ENCODE data around the gene OR2T1. TPM values are rescaled to one million over a fixed set of nuclear protein-coding genes. Genes with fewer than 3 reads are reported as not detected.
"Not testable (repeated sequence)": the region's sequence is repeated elsewhere in the genome, so short reads cannot be mapped to it uniquely, and the experiment has no call there.

Gene OR2T1
- total RNA-seq, 2 experiments from 2014 or later, result not detected

DNA sequence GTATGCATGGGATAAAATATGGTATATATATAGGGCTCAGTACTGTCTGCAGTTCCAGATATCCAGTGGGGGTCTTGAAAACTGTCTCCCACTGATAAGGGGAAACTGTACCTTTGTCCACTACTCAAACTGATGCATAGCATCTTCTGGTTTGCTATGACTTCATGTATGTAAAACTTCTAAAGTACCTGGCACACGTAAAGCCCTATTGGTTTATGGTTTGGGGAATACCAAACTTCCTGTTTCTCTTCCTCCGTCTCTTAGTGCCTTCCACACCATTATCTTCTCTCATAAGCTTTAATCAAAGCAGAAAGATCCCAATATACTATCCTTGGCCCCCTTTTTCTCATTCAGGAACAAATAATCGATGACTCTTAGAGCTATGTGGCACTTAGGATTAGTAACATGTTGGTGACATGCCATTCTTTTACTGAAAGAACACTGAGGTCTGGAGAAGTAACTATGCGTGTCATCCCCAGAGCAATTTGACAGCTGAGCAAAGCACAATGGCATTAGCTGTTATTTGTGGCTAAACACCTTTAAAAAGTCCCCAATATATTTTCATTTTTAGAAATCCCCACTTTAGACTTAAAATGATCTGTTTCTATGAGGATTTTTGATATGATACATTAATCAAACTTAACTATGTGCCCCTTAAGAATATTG, 45.7 kb downstream of the OR2T1 start:
- CTCF ChIA-PET; H3K27me3 ChIP-seq (ENCODE audit: control insufficient read depth in 1 of 2, insufficient read depth in 2 of 2, low read length in 2 of 2); H3K4me1 ChIP-seq (ENCODE audit: insufficient read depth, low read length); H3K9me3 ChIP-seq (ENCODE audit: control insufficient read depth in 1 of 2, insufficient read depth in 1 of 2, low read length in 2 of 2); intact Hi-C loops (cut with DNase I, micrococcal nuclease); H3K4me3 ChIP-seq (ENCODE audit: low read length); DNase-seq; H3K4me3 Mint-ChIP-seq; H3K27ac ChIP-seq (ENCODE audit: low read depth in 1 of 2, low read length in 2 of 2); H3K4me1 Mint-ChIP-seq (ENCODE audit: low read depth); ATAC-seq (ENCODE audit: poor library complexity); H3K36me3 ChIP-seq (ENCODE audit: insufficient read depth, low read length); H3K27me3 Mint-ChIP-seq; H3K36me3 Mint-ChIP-seq (ENCODE audit: low read depth); H3K27ac Mint-ChIP-seq; H3K9me3 Mint-ChIP-seq; POLR2A ChIA-PET: not testable (repeated sequence)

DNA sequence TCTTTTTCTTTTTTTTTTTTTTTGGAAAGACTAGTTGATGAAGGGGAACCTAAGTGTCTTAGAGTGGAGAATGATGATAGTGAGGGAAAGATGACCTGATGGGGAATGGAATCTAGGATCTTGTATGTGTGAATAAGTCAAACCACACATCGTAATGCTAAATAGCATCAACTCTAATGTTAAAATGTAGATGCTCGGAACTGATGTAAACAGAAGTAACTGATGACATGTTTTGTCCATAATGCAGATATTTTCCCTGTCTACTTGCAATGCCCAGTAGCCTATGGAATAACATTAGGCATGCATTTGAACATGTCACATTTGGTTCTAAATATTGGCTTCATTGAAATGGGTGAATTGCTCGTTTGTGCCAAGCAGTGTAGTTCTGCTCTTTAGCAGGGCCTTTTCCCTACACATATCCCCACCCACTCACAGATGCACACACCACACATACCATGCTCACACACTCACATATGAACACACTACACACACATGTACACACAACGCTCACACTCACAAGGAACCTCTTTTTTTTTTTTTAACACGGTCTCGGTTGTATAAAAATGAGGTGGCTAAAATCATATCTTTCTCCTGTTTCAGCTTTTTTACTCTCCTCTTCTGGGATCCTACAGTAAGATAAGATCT, 47.1 kb downstream of the OR2T1 start:
- H3K9me3 ChIP-seq (ENCODE audit: control insufficient read depth in 1 of 2, insufficient read depth in 1 of 2, low read length in 2 of 2); H3K27ac ChIP-seq (ENCODE audit: low read depth in 1 of 2, low read length in 2 of 2); H3K4me3 ChIP-seq (ENCODE audit: low read length); CTCF ChIA-PET; H3K27me3 ChIP-seq (ENCODE audit: control insufficient read depth in 1 of 2, insufficient read depth in 2 of 2, low read length in 2 of 2); POLR2A ChIA-PET; H3K4me3 Mint-ChIP-seq; H3K9me3 Mint-ChIP-seq; intact Hi-C loops (cut with DNase I, micrococcal nuclease); H3K27me3 Mint-ChIP-seq; H3K36me3 ChIP-seq (ENCODE audit: insufficient read depth, low read length); H3K36me3 Mint-ChIP-seq (ENCODE audit: low read depth); H3K27ac Mint-ChIP-seq; H3K4me1 ChIP-seq (ENCODE audit: insufficient read depth, low read length); H3K4me1 Mint-ChIP-seq (ENCODE audit: low read depth); ATAC-seq (ENCODE audit: poor library complexity); DNase-seq: not testable (repeated sequence)

DNA sequence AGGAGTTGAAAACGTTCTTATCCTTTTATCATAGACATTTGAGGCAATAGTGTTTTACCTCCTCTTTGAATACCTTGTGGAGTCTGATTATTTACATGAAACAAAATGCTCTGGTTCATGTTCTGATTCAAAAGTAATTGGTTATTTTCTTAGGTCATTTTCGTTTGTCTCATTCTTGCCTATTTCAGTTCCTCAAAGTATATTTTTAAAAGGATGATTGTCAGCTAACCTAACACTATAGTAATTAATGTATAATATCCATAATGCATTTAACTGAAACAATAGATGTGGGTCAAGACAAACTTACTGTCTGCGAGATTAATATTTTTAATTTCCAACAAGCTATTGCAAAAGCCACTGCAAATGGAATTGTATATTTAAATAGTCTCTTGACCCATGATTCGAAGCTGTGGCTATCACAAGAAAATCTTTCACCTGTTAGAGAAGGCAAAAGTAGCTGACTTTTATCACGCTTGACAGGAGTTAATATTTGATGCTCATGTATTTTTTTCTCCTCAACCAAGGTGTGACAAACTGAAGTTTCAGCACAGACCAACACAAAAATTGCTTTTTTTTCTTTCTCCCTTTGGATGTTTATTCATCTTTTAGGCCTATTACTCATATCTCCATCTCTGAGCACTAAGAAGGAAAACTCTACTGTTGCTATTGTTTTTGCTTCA, 47.8 kb downstream of the OR2T1 start:
- DNase-seq; H3K9me3 ChIP-seq (ENCODE audit: control insufficient read depth in 1 of 2, insufficient read depth in 1 of 2, low read length in 2 of 2); ATAC-seq (ENCODE audit: poor library complexity); H3K27me3 ChIP-seq (ENCODE audit: control insufficient read depth in 1 of 2, insufficient read depth in 2 of 2, low read length in 2 of 2); H3K27me3 Mint-ChIP-seq; H3K36me3 ChIP-seq (ENCODE audit: insufficient read depth, low read length); H3K4me1 Mint-ChIP-seq (ENCODE audit: low read depth); H3K27ac Mint-ChIP-seq; intact Hi-C loops (cut with DNase I, micrococcal nuclease); CTCF ChIA-PET; H3K4me3 Mint-ChIP-seq; H3K27ac ChIP-seq (ENCODE audit: low read depth in 1 of 2, low read length in 2 of 2); H3K4me1 ChIP-seq (ENCODE audit: insufficient read depth, low read length); POLR2A ChIA-PET; H3K36me3 Mint-ChIP-seq (ENCODE audit: low read depth); H3K9me3 Mint-ChIP-seq; H3K4me3 ChIP-seq (ENCODE audit: low read length): not testable (repeated sequence)

DNA sequence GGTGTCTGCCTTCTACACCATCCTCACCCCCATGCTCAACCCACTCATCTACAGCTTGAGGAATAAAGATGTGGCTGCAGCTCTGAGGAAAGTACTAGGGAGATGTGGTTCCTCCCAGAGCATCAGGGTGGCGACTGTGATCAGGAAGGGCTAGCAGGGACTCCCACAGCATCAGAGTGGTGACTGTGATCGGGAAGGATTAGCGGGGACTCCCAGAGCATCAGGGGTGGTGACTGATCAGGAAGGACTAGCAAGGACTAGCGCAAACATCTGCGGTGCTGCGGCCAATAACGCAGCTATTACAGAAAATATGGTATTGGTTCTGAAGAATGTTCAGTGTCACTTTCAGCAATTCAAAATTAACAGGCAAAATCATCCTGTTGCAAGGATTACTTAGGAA, 50.8 kb downstream of the OR2T1 start:
- H3K27ac Mint-ChIP-seq; H3K4me1 Mint-ChIP-seq (ENCODE audit: low read depth); POLR2A ChIA-PET; H3K9me3 Mint-ChIP-seq; H3K36me3 ChIP-seq (ENCODE audit: insufficient read depth, low read length); H3K36me3 Mint-ChIP-seq (ENCODE audit: low read depth); H3K9me3 ChIP-seq (ENCODE audit: control insufficient read depth in 1 of 2, insufficient read depth in 1 of 2, low read length in 2 of 2); CTCF ChIA-PET; H3K27me3 ChIP-seq (ENCODE audit: control insufficient read depth in 1 of 2, insufficient read depth in 2 of 2, low read length in 2 of 2); H3K4me1 ChIP-seq (ENCODE audit: insufficient read depth, low read length); H3K4me3 ChIP-seq (ENCODE audit: low read length); ATAC-seq (ENCODE audit: poor library complexity); H3K27me3 Mint-ChIP-seq; H3K4me3 Mint-ChIP-seq; intact Hi-C loops (cut with DNase I, micrococcal nuclease); DNase-seq; H3K27ac ChIP-seq (ENCODE audit: low read depth in 1 of 2, low read length in 2 of 2): not testable (repeated sequence)

DNA sequence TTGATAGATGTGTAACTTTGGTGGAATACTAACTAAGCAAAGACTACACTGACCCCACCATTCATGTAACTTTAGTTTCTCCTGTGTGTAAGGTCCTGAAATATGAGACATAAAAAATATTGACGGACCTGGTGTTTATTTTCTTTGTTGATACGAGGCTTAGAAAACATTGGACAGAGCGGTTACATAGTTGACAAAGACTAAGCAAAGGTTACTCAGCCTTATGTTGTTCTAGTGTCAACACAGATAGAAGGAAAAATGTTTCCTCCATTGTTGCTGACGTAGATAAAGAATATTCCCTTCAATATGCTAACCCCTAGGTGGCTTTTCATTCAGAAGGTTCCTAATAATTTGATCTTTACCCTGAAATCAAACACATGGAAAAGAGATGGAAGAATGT, 52.2 kb downstream of the OR2T1 start:
- H3K4me3 ChIP-seq (ENCODE audit: low read length); ATAC-seq (ENCODE audit: poor library complexity); DNase-seq; CTCF ChIA-PET; intact Hi-C loops (cut with DNase I, micrococcal nuclease); H3K36me3 Mint-ChIP-seq (ENCODE audit: low read depth); POLR2A ChIA-PET; H3K9me3 Mint-ChIP-seq; H3K27me3 Mint-ChIP-seq; H3K27ac ChIP-seq (ENCODE audit: low read depth in 1 of 2, low read length in 2 of 2); H3K4me3 Mint-ChIP-seq; H3K4me1 Mint-ChIP-seq (ENCODE audit: low read depth); H3K4me1 ChIP-seq (ENCODE audit: insufficient read depth, low read length); H3K9me3 ChIP-seq (ENCODE audit: control insufficient read depth in 1 of 2, insufficient read depth in 1 of 2, low read length in 2 of 2); H3K36me3 ChIP-seq (ENCODE audit: insufficient read depth, low read length); H3K27me3 ChIP-seq (ENCODE audit: control insufficient read depth in 1 of 2, insufficient read depth in 2 of 2, low read length in 2 of 2); H3K27ac Mint-ChIP-seq: not testable (repeated sequence)

DNA sequence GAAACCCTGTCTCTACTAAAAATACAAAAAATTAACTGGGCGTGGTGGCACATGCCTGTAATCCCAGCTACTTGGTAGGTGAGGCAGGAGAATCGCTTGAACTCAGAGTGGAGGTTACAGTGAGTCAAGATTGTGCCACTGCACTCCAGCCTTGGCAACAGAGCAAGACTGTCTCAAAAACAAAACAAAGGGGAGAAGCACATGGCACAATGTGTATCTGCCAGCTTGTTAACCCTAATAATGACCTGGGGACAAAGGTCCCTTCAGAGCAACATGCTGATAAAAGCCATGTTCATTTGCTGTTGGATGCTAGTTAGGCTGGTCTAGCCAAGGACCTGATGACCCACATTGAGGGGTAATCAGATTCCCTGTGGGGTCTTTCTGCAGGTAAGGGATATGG, 53.8 kb downstream of the OR2T1 start:
- H3K36me3 Mint-ChIP-seq (ENCODE audit: low read depth); H3K4me1 Mint-ChIP-seq (ENCODE audit: low read depth); H3K27ac ChIP-seq (ENCODE audit: low read depth in 1 of 2, low read length in 2 of 2); H3K27me3 ChIP-seq (ENCODE audit: control insufficient read depth in 1 of 2, insufficient read depth in 2 of 2, low read length in 2 of 2); CTCF ChIA-PET; H3K4me1 ChIP-seq (ENCODE audit: insufficient read depth, low read length); H3K4me3 ChIP-seq (ENCODE audit: low read length); H3K27ac Mint-ChIP-seq; H3K36me3 ChIP-seq (ENCODE audit: insufficient read depth, low read length); ATAC-seq (ENCODE audit: poor library complexity); H3K27me3 Mint-ChIP-seq; intact Hi-C loops (cut with DNase I, micrococcal nuclease); DNase-seq; H3K9me3 Mint-ChIP-seq; POLR2A ChIA-PET; H3K4me3 Mint-ChIP-seq; H3K9me3 ChIP-seq (ENCODE audit: control insufficient read depth in 1 of 2, insufficient read depth in 1 of 2, low read length in 2 of 2): not testable (repeated sequence)

Measured in CD4-positive, alpha-beta T cell (primary cell).